ENCODE measurements around the gene RASSF4. TPM values are rescaled to one million over a fixed set of nuclear protein-coding genes. Genes with fewer than 3 reads are reported as not detected.

Gene RASSF4
- total RNA-seq = 1.3 and 2.5 TPM in 2 replicates

GRCh38 chr10:44959247-44960087 is at the start of gene RASSF4:
TSS of gene RASSF4 (plus strand) at chr10:44959802. CDS start at chr10:44970203, 10,401 bp downstream.
- H3K4me1 Mint-ChIP-seq (ENCODE audit: low read depth) = peaks cover 24% of the 10 kb centered on the region

DNA sequence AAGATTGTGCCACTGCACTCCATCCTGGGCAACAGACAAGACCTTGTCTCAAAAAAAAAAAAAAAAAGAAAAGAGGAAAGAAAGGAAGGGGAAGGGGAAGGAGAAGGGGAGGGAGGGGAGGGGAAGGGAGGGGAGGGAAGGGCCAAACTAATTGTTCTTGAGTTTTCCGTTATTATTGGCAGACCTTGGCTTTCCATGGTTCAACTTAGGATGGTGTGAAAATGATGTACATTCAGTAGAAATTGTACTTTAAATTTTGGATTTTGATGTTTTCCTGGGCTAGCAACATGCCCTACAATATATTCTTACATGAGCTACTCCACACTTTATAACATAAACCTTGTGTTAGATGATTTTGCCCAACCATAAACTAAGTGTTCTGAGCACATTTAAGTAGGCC is 49.7 kb upstream of the RASSF4 start:
- DNase-seq (ENCODE audit: low spot score) = no peak
- Mint-ChIP-seq H3K4me3 (no peak overlapping the region), H3K36me3 (ENCODE audit: low read depth) (no peaks in the 10 kb centered on the region), H3K27ac (no peak overlapping the region), H3K27me3 (ENCODE audit: insufficient read depth) (peaks cover 5% of the 10 kb centered on the region), H3K9me3 (no peaks in the 10 kb centered on the region), H3K4me1 (ENCODE audit: low read depth) (peaks cover 14% of the 10 kb centered on the region)
- intact Hi-C loops (cut with micrococcal nuclease) = no loop called here

More at GRCh38 chr10:44959247-44960087, at the start of gene RASSF4:
- Mint-ChIP-seq H3K9me3 (no peaks in the 10 kb centered on the region), H3K4me3 (peak within 1 kb of the TSS; percentile 87), H3K27ac (peak within 1 kb of the TSS; percentile 73), H3K36me3 (ENCODE audit: low read depth) (peaks cover 7% of the 10 kb centered on the region), H3K27me3 (ENCODE audit: insufficient read depth) (no peaks in the 10 kb centered on the region)
- DNase-seq (ENCODE audit: low spot score) = peak; percentile 91
- intact Hi-C loops (cut with micrococcal nuclease) = loop anchor here (1.0 to 2.0 kb wide), 4 partner anchors 8 to 42 kb away; no protein-coding TSS in a partner anchor

DNA sequence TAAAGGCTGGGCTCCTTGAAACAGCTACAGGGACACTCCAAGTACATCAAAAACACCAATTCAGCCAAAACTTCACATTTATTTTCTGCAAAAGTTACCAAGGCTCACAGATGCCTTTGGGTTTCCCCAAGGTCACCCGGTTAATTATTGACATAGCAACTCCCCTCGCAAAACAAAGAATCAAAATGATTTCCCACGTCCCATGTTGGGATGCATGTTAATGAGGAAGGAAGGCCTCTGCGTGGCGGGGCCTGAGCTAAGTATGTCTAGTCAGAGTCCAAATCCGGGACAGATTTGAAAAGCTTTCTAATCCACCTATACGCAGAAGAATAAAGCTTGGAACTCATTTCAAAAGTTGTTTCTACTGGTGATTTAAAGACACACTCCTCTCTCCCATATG is 49.0 kb upstream of the RASSF4 start:
- no peak overlapping the region for H3K27ac Mint-ChIP-seq
- peaks cover 14% of the 10 kb centered on the region for H3K4me1 Mint-ChIP-seq (ENCODE audit: low read depth)
- H3K36me3 Mint-ChIP-seq (ENCODE audit: low read depth) = no peaks in the 10 kb centered on the region
- H3K27me3 Mint-ChIP-seq (ENCODE audit: insufficient read depth) = peaks cover 5% of the 10 kb centered on the region
- H3K9me3 Mint-ChIP-seq = no peaks in the 10 kb centered on the region
- intact Hi-C loops (cut with micrococcal nuclease) = no loop called here
- no peak for DNase-seq (ENCODE audit: low spot score)
- no peak overlapping the region for H3K4me3 Mint-ChIP-seq

- Mint-ChIP-seq H3K4me1 (ENCODE audit: low read depth) (peaks cover 14% of the 10 kb centered on the region), H3K36me3 (ENCODE audit: low read depth) (no peaks in the 10 kb centered on the region), H3K27me3 (ENCODE audit: insufficient read depth) (peaks cover 5% of the 10 kb centered on the region), H3K9me3 (no peaks in the 10 kb centered on the region), H3K27ac (no peak within 1 kb of the TSS), H3K4me3 (no peak within 1 kb of the TSS)
- intact Hi-C loops (cut with micrococcal nuclease) = no loop called here
- no peak for DNase-seq (ENCODE audit: low spot score)
These were observed 48.5 kb upstream of the RASSF4 start, which contains the start of gene TMEM72 for GRCh38 chr10:44911081-44911540. TSS of gene TMEM72 (plus strand) at chr10:44911337. CDS start at chr10:44911513, 176 bp downstream.

DNA sequence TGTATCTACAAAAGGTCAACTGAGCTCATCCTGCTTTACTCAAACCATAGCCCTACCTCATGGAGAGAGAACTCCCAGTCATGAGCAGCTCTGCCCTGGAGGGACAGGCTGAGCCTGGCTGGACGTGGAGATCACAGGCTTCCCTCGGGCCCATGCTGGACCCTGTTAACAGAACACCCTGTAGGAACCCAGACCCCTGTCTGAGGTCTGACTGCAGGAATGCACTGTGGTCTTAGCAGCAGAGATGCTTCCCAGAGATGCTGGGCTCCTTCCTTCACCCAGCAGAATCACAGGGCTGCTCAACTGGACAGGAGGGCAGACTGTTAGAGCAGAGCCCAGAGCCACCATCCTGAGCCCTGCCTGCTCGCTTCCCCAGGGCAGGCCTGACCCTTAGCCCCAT is 47.7 kb upstream of the RASSF4 start:
- Mint-ChIP-seq H3K9me3 (no peaks in the 10 kb centered on the region), H3K27ac (no peak overlapping the region), H3K27me3 (ENCODE audit: insufficient read depth) (peaks cover 5% of the 10 kb centered on the region), H3K4me3 (no peak overlapping the region), H3K36me3 (ENCODE audit: low read depth) (no peaks in the 10 kb centered on the region), H3K4me1 (ENCODE audit: low read depth) (peaks cover 14% of the 10 kb centered on the region)
- intact Hi-C loops (cut with micrococcal nuclease) = no loop called here
- DNase-seq (ENCODE audit: low spot score) = no peak

- H3K4me1 Mint-ChIP-seq (ENCODE audit: low read depth) = peaks cover 14% of the 10 kb centered on the region
- peaks cover 4% of the 10 kb centered on the region for H3K27me3 Mint-ChIP-seq (ENCODE audit: insufficient read depth)
- peak; percentile 7 for DNase-seq (ENCODE audit: low spot score)
- H3K36me3 Mint-ChIP-seq (ENCODE audit: low read depth) = no peaks in the 10 kb centered on the region
- H3K4me3 Mint-ChIP-seq = peak overlapping the region; percentile 38
- peak overlapping the region; percentile 63 for H3K27ac Mint-ChIP-seq
- intact Hi-C loops (cut with micrococcal nuclease) = no loop called here
- no peaks in the 10 kb centered on the region for H3K9me3 Mint-ChIP-seq
These were observed 46.1 kb upstream of the RASSF4 start for GRCh38 chr10:44913350-44914081.

GRCh38 chr10:44914891-44915290 is 44.7 kb upstream of the RASSF4 start:
- no peak for DNase-seq (ENCODE audit: low spot score)
- intact Hi-C loops (cut with micrococcal nuclease) = no loop called here
- H3K4me1 Mint-ChIP-seq (ENCODE audit: low read depth) = peaks cover 14% of the 10 kb centered on the region
- H3K9me3 Mint-ChIP-seq = no peaks in the 10 kb centered on the region
- H3K36me3 Mint-ChIP-seq (ENCODE audit: low read depth) = no peaks in the 10 kb centered on the region
- peaks cover 9% of the 10 kb centered on the region for H3K27me3 Mint-ChIP-seq (ENCODE audit: insufficient read depth)
- H3K27ac Mint-ChIP-seq = no peak overlapping the region
- no peak overlapping the region for H3K4me3 Mint-ChIP-seq

GRCh38 chr10:44916429-44916828 is 43.2 kb upstream of the RASSF4 start:
- intact Hi-C loops (cut with micrococcal nuclease) = no loop called here
- no peaks in the 10 kb centered on the region for H3K9me3 Mint-ChIP-seq
- H3K4me3 Mint-ChIP-seq = no peak overlapping the region
- no peak overlapping the region for H3K27ac Mint-ChIP-seq
- H3K27me3 Mint-ChIP-seq (ENCODE audit: insufficient read depth) = peaks cover 10% of the 10 kb centered on the region
- H3K4me1 Mint-ChIP-seq (ENCODE audit: low read depth) = peaks cover 14% of the 10 kb centered on the region
- H3K36me3 Mint-ChIP-seq (ENCODE audit: low read depth) = no peaks in the 10 kb centered on the region
- DNase-seq (ENCODE audit: low spot score) = no peak

GRCh38 chr10:44917848-44918247 is 41.8 kb upstream of the RASSF4 start:
- no peak overlapping the region for H3K4me3 Mint-ChIP-seq
- H3K27me3 Mint-ChIP-seq (ENCODE audit: insufficient read depth) = peaks cover 10% of the 10 kb centered on the region
- H3K36me3 Mint-ChIP-seq (ENCODE audit: low read depth) = no peaks in the 10 kb centered on the region
- intact Hi-C loops (cut with micrococcal nuclease) = no loop called here
- no peaks in the 10 kb centered on the region for H3K9me3 Mint-ChIP-seq
- H3K27ac Mint-ChIP-seq = no peak overlapping the region
- DNase-seq (ENCODE audit: low spot score) = no peak
- peaks cover 14% of the 10 kb centered on the region for H3K4me1 Mint-ChIP-seq (ENCODE audit: low read depth)

GRCh38 chr10:44920252-44920651 is 39.4 kb upstream of the RASSF4 start:
- H3K4me3 Mint-ChIP-seq = no peak overlapping the region
- no peak for DNase-seq (ENCODE audit: low spot score)
- peaks cover 13% of the 10 kb centered on the region for H3K27me3 Mint-ChIP-seq (ENCODE audit: insufficient read depth)
- no peak overlapping the region for H3K27ac Mint-ChIP-seq
- H3K36me3 Mint-ChIP-seq (ENCODE audit: low read depth) = no peaks in the 10 kb centered on the region
- no peaks in the 10 kb centered on the region for H3K4me1 Mint-ChIP-seq (ENCODE audit: low read depth)
- intact Hi-C loops (cut with micrococcal nuclease) = no loop called here
- no peaks in the 10 kb centered on the region for H3K9me3 Mint-ChIP-seq

- no peak for DNase-seq (ENCODE audit: low spot score)
- intact Hi-C loops (cut with micrococcal nuclease) = no loop called here
- Mint-ChIP-seq H3K4me1 (ENCODE audit: low read depth) (no peaks in the 10 kb centered on the region), H3K9me3 (no peaks in the 10 kb centered on the region), H3K27ac (no peak overlapping the region), H3K27me3 (ENCODE audit: insufficient read depth) (peaks cover 13% of the 10 kb centered on the region), H3K4me3 (no peak overlapping the region), H3K36me3 (ENCODE audit: low read depth) (no peaks in the 10 kb centered on the region)
These were observed 38.5 kb upstream of the RASSF4 start for GRCh38 chr10:44921061-44921460.

DNA sequence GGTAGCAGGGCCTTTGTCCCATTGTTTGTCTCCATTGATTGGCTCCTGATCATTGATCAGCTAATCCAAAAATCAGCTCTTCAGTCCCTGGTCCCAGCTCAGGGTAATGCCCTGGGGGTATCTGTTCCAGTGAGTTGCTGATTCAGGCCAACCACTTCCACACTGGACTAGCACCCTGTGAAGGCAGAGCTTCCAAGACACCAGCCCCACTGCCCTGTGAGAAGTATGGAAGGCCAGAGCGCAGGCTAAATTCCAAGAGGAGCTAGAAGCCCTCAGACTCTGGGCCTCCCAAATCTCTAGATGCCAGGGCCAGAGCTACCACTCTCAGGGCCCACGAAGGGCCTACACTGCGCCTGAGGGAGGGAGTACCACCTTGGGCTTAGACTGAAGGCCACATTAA is 38.1 kb upstream of the RASSF4 start:
- no peak for DNase-seq (ENCODE audit: low spot score)
- intact Hi-C loops (cut with micrococcal nuclease) = no loop called here
- Mint-ChIP-seq H3K4me3 (no peak overlapping the region), H3K27me3 (ENCODE audit: insufficient read depth) (peaks cover 13% of the 10 kb centered on the region), H3K9me3 (no peaks in the 10 kb centered on the region), H3K27ac (no peak overlapping the region), H3K4me1 (ENCODE audit: low read depth) (no peaks in the 10 kb centered on the region), H3K36me3 (ENCODE audit: low read depth) (no peaks in the 10 kb centered on the region)

DNA sequence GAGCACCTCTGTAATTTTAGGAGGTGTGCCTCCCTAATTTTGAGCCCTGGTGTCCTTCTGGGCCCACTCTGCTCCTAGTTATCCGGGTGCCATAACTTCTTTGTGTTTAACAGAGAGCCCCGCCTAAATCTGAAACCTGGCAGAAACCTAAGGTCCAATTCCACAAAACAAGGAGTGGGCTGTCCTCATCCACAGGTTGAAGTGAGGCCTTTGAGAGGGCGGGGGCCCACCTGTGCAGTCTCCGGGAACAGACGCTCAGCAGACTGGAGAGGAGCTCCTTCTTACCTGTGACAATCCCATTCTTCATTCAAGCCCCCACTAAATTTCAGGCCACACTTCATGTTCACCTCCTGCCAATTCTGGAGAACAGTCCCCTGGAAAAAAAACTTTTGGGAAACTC is 37.6 kb upstream of the RASSF4 start:
- Mint-ChIP-seq H3K4me3 (no peak overlapping the region), H3K27me3 (ENCODE audit: insufficient read depth) (peaks cover 13% of the 10 kb centered on the region), H3K36me3 (ENCODE audit: low read depth) (no peaks in the 10 kb centered on the region), H3K4me1 (ENCODE audit: low read depth) (no peaks in the 10 kb centered on the region), H3K9me3 (no peaks in the 10 kb centered on the region), H3K27ac (no peak overlapping the region)
- no peak for DNase-seq (ENCODE audit: low spot score)
- intact Hi-C loops (cut with micrococcal nuclease) = no loop called here
